Vagina (tissue), 2 donors: Measurements from ENCODE around the gene NRG3.

Source experiments
- CTCF ChIP-seq, 3 experiments: fragments of 450-650 bp in 2 of 3; fragments of 200-600 bp in 1 of 3; sonication (generic) in 1 of 3; IDR thresholded peaks; one replicate each; pipeline ENCODE4 v1.5.1; 2017 to 2019; ENCODE audit warnings: antibody characterized with exemption in 3 of 3, mild to moderate bottlenecking in 2 of 3, moderate library complexity in 2 of 3
- POLR2A ChIP-seq, 2 donors: fragments of 450-650 bp; IDR thresholded peaks; one replicate each; pipeline ENCODE4 v1.6.1; 2017; ENCODE audit warnings: antibody characterized with exemption in 2 of 2, mild to moderate bottlenecking in 2 of 2, moderate library complexity in 2 of 2
- POLR2AphosphoS5 ChIP-seq, 2 donors: sonication (generic); formaldehyde crosslinking; IDR thresholded peaks; one replicate each; pipeline ENCODE4 v1.9.0; 2017; ENCODE audit warnings: antibody characterized with exemption in 2 of 2, mild to moderate bottlenecking in 2 of 2, low read depth in 1 of 2; ENCODE audit not compliant: insufficient read depth in 1 of 2

- TF ChIP-seq CTCF (IDR thresholded peaks at IDR 0.05) (no peak), POLR2A (IDR thresholded peaks at IDR 0.05) (no peak), POLR2AphosphoS5 (IDR thresholded peaks at IDR 0.05; ENCODE audit: insufficient read depth in 1 of 2, low read depth in 1 of 2) (no peak)
Measured at GRCh38 chr10:82037076-82037475, 162.1 kb downstream of the NRG3 start.
